SH-SY5Y (cell line): ENCODE measurements around the gene KXD1.

Source experiments
- GATA2 ChIP-seq: IDR thresholded peaks from 2 replicates; pipeline ENCODE4 v1.6.1; 2011; ENCODE audit warnings: mild to moderate bottlenecking, low read depth, low read length
- GATA3 ChIP-seq: IDR thresholded peaks from 2 replicates; pipeline ENCODE4 v1.6.1; 2011; ENCODE audit warnings: low read depth, mild to moderate bottlenecking, low read length, moderate library complexity

DNA sequence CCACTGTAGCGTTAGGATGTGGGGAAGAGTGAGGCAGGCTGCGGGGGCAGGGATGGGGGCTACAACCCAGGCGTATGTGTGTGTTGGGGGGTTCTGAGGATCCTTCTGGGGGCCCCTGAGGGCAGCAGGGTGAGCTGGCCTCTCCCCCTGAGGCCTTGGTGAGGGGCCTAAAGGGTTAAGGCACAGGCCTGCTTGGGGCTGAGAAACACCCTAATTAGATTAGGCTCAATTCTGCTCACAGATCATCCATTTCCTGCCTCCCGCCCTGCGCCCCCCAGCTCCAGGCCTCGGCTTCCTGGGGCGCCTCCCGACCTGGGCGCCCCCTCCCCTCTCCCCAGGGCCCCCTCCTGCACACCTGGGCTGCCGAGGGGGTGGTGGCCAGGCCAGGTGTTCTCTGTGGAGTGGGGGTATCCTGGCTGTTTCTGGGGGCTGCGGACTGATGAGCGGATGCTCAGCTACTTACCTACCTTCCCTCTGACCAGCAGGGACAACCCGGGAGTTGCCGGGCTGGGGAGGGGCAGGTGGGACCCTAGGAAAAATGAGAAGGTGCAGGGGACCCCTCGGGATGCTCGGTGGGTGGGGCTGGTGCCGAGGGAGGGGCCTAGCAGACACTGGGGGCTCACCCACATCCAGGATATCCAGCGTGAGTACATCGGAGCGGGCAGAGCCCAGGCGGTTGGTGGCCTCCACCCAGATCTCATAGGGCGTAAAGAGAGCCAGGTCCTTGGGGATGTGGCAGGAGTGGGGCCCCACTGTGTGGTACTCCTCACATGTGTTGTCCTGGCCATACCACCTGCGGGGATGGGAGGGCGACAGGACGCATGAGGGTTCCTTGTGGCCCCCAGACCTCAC is 40.4 kb downstream of the KXD1 start:
- TF ChIP-seq GATA3: no peak
- no peak for TF ChIP-seq GATA2
